ENCODE data around the gene KRT4.

- TF ChIP-seq POLR2A (IDR thresholded peaks at IDR 0.05; ENCODE audit: low read length) (0 out of 2 replicates have a peak, but pooled peaks have one; percentile 11), CTCF (IDR thresholded peaks at IDR 0.05) (no peak), KDM5A (IDR thresholded peaks at IDR 0.05) (no peak), MAFK (IDR thresholded peaks at IDR 0.05; ENCODE audit: partially characterized antibody) (no peak), RARB (CRISPR knock-in tag; IDR thresholded peaks at IDR 0.05) (no peak), EP300 (IDR thresholded peaks at IDR 0.05) (no peak), ZFP36 (IDR thresholded peaks at IDR 0.05; ENCODE audit: borderline replicate concordance, partially characterized antibody) (no peak), NR3C1 (IDR thresholded peaks at IDR 0.05) (no peak), CBX2 (IDR thresholded peaks at IDR 0.05; ENCODE audit: borderline replicate concordance, low read depth) (no peak), PBX3 (IDR thresholded peaks at IDR 0.05) (no peak), EHF (CRISPR knock-in tag; IDR thresholded peaks at IDR 0.05) (no peak), HOXB13 (CRISPR knock-in tag; IDR thresholded peaks at IDR 0.05; ENCODE audit: low read depth) (no peak), JUN (IDR thresholded peaks at IDR 0.05) (no peak)
These were observed 12.9 kb upstream of the KRT4 start for GRCh38 chr12:52826611-52827498.

All from A549 (cell line).